HAP-1 (cell line): ENCODE results near the gene NUTM2B.
"Not testable (repeated sequence)": the region's sequence is repeated elsewhere in the genome, so short reads cannot be mapped to it uniquely, and the experiment has no call there.

Source experiments
- DNase-seq, 2 experiments: peaks; one replicate each; pipeline ENCODE4 v3.0.0-alpha.2; 2016 to 2020; ENCODE audit warnings: low spot score in 2 of 2
- H3K27me3 ChIP-seq: fragments of 250-450 bp; sonication (Bioruptor Pico); 2 replicates; pipeline ENCODE4 v1.5.1; 2020; ENCODE audit warnings: low read depth, mild to moderate bottlenecking, moderate library complexity
- H3K36me3 ChIP-seq: fragments of 250-450 bp; sonication (Bioruptor Pico); replicated peaks from 2 replicates; pipeline ENCODE4 v1.5.1; 2020; ENCODE audit warnings: mild to moderate bottlenecking
- H3K4me1 ChIP-seq: fragments of 250-450 bp; sonication (Bioruptor Pico); 2 replicates; pipeline ENCODE4 v1.5.1; 2020; ENCODE audit warnings: mild to moderate bottlenecking
- H3K4me3 ChIP-seq: fragments of 250-450 bp; sonication (Bioruptor Pico); 2 replicates; pipeline ENCODE4 v1.5.1; 2020; ENCODE audit warnings: mild to moderate bottlenecking, moderate library complexity
- H3K9me3 ChIP-seq: fragments of 250-450 bp; sonication (Bioruptor Pico); 2 replicates; pipeline ENCODE4 v1.5.1; 2020; ENCODE audit warnings: mild to moderate bottlenecking, moderate library complexity
- in situ Hi-C: fragments of 300-500 bp; cut with MboI; formaldehyde crosslinking; loops from 3 replicates; pipeline ENCODE4 v1.14.3; 2020; ENCODE audit warnings: low sequenced_read_pairs, inconsistent platforms, mixed read lengths

NUTM2B gene

GRCh38 chr10:79697141-79697540 lies 5.9 kb upstream of the NUTM2B start:
- DNase-seq, in situ Hi-C loops, H3K36me3 ChIP-seq, H3K9me3 ChIP-seq, H3K4me1 ChIP-seq, H3K27me3 ChIP-seq, H3K4me3 ChIP-seq: not testable (repeated sequence)

GRCh38 chr10:79700381-79700944 lies 2.6 kb upstream of the NUTM2B start:
- DNase-seq, H3K4me3 ChIP-seq, H3K27me3 ChIP-seq, H3K9me3 ChIP-seq, H3K36me3 ChIP-seq, H3K4me1 ChIP-seq, in situ Hi-C loops: not testable (repeated sequence)

- H3K27me3 ChIP-seq, H3K36me3 ChIP-seq, H3K9me3 ChIP-seq, H3K4me1 ChIP-seq, DNase-seq, in situ Hi-C loops, H3K4me3 ChIP-seq: not testable (repeated sequence)
These were observed 4.0 kb downstream of the NUTM2B start for GRCh38 chr10:79707017-79707416.

- DNase-seq, H3K27me3 ChIP-seq, H3K4me1 ChIP-seq, H3K36me3 ChIP-seq, in situ Hi-C loops, H3K4me3 ChIP-seq, H3K9me3 ChIP-seq: not testable (repeated sequence)
These were observed 11.9 kb downstream of the NUTM2B start for GRCh38 chr10:79714976-79715375.

GRCh38 chr10:79716917-79717579 lies 14.0 kb downstream of the NUTM2B start:
- H3K27me3 ChIP-seq, DNase-seq, H3K4me3 ChIP-seq, H3K36me3 ChIP-seq, H3K4me1 ChIP-seq, in situ Hi-C loops, H3K9me3 ChIP-seq: not testable (repeated sequence)

DNA sequence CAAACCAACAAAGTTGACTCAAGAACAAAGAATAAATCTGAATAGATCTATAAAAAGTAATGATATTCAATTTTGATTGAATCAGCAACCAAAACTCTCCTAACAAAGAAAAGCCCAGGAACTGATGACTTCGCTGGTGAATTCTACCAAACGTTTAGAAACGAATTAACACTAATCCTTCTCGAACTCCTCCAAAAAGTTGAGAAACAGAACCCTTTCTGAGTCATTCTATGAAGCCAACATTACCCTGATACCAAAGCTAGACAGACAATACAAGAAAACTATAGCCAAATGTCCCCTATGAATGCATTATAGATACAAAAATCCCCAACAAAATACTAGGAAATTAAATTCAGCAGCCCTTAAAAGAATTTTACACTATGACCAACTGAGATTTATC lies 17.0 kb downstream of the NUTM2B start:
- DNase-seq, in situ Hi-C loops, H3K9me3 ChIP-seq, H3K36me3 ChIP-seq, H3K4me3 ChIP-seq, H3K27me3 ChIP-seq, H3K4me1 ChIP-seq: not testable (repeated sequence)

- in situ Hi-C loops, H3K9me3 ChIP-seq, H3K4me1 ChIP-seq, H3K27me3 ChIP-seq, H3K36me3 ChIP-seq, H3K4me3 ChIP-seq: not testable (repeated sequence)
- peak in 1 of 2 experiments; percentile 6 for DNase-seq
These were observed 23.6 kb downstream of the NUTM2B start for GRCh38 chr10:79726620-79727019.

- H3K4me1 ChIP-seq, H3K36me3 ChIP-seq, H3K4me3 ChIP-seq, H3K27me3 ChIP-seq, in situ Hi-C loops, H3K9me3 ChIP-seq, DNase-seq: not testable (repeated sequence)
These were observed 41.8 kb downstream of the NUTM2B start for GRCh38 chr10:79744844-79745243.

DNA sequence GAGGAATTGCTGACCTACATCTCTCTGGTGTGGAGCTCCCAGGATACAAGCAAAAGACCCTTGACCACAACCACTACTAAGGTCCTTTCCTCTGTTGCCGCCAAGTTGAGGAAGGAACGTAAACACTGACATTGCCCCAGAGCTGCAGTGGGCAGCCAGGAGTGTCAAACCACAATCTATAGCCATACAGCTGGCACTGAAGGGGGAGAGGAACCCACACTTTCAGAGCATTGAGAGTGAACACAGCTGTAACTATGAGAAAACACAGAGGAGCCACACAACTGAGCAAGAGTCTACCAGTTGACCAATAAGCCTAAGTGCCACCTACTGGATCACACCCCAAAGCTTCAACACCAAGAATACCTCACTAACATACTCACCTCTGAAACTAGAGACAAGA lies 45.5 kb downstream of the NUTM2B start:
- in situ Hi-C loops, H3K4me3 ChIP-seq, H3K27me3 ChIP-seq, H3K9me3 ChIP-seq, DNase-seq, H3K36me3 ChIP-seq, H3K4me1 ChIP-seq: not testable (repeated sequence)

- H3K4me3 ChIP-seq, H3K4me1 ChIP-seq, H3K27me3 ChIP-seq, H3K9me3 ChIP-seq, DNase-seq, in situ Hi-C loops, H3K36me3 ChIP-seq: not testable (repeated sequence)
These were observed 50.6 kb downstream of the NUTM2B start for GRCh38 chr10:79753601-79754000.

GRCh38 chr10:79758297-79758993 lies 55.4 kb downstream of the NUTM2B start:
- DNase-seq: peak in 1 of 2 experiments; percentile 7
- H3K27me3 ChIP-seq, H3K9me3 ChIP-seq, in situ Hi-C loops, H3K4me3 ChIP-seq, H3K36me3 ChIP-seq, H3K4me1 ChIP-seq: not testable (repeated sequence)
